A549 (cell line): Measurements from ENCODE around the gene TPRKB. TPM values are rescaled to one million over a fixed set of nuclear protein-coding genes. Genes with fewer than 3 reads are reported as not detected.
"Not testable (repeated sequence)": the region's sequence is repeated elsewhere in the genome, so short reads cannot be mapped to it uniquely, and the experiment has no call there.

Experiments used
- ATAC-seq, 2 experiments: fragments of 200-7000 bp in 1 of 2; fragments of >200 bp in 1 of 2; cut with Nextera tagmentation in 1 of 2; cut with Tn5 transposase in 1 of 2; 3 replicates each; pipeline versions ENCODE4 v1.8.0 to v1.9.1; 2018 to 2020; ENCODE audit warnings: mild to moderate bottlenecking in 1 of 2, moderate library complexity in 1 of 2
- CTCF ChIA-PET: fragments of 300-600 bp; sonication (Branson Sonifier 250); formaldehyde crosslinking; extraction: SDS; loops from one replicate; lab custom pipeline; 2021; ENCODE audit warnings: antibody characterized with exemption, inconsistent platforms; lab: Yijun Ruan, JAX
- POLR2A ChIA-PET: fragments of 350-600 bp; formaldehyde crosslinking; extraction: SDS; loops from one replicate; lab custom pipeline; 2021; ENCODE audit warnings: antibody characterized with exemption, inconsistent platforms; lab: Yijun Ruan, JAX
- DNase-seq, 2 experiments: peaks; one replicate each; pipeline versions ENCODE4 v3.0.0 to v3.0.0-alpha.2; 2011 to 2016; ENCODE audit warnings: low read depth in 1 of 2, low spot score in 1 of 2
- FAIRE-seq: peaks from 2 replicates; lab custom pipeline; 2011; peaks lifted over from hg19 to GRCh38; lab: Jason Lieb, UNC
- H3K27ac ChIP-seq, 2 experiments: fragments of >200 bp; sonication (Bioruptor Twin); formaldehyde crosslinking; 3 replicates each; pipeline ENCODE4 v1.5.1; 2016 to 2017
- H3K4me1 ChIP-seq: fragments of >200 bp; sonication (Bioruptor Twin); formaldehyde crosslinking; 3 replicates; pipeline ENCODE4 v1.6.1; 2016
- H3K4me2 ChIP-seq: fragments of >200 bp; sonication (Bioruptor Twin); formaldehyde crosslinking; 3 replicates; pipeline ENCODE4 v1.6.1; 2016
- H3K4me3 ChIP-seq: fragments of >200 bp; sonication (Bioruptor Twin); formaldehyde crosslinking; 3 replicates; pipeline ENCODE4 v1.5.1; 2016
- H3K9me3 ChIP-seq: fragments of >200 bp; sonication (Bioruptor Twin); formaldehyde crosslinking; 3 replicates; pipeline ENCODE4 v1.6.1; 2016
- EHMT2 ChIP-seq: fragments of 200-600 bp; sonication (generic); IDR thresholded peaks from 2 replicates; pipeline ENCODE4 v1.6.1; 2016; ENCODE audit warnings: antibody characterized with exemption, low read depth, mild to moderate bottlenecking, moderate library complexity
- ESRRA ChIP-seq: fragments of 150-350 bp; IDR thresholded peaks from 2 replicates; pipeline ENCODE4 v1.6.1; 2014; ENCODE audit warnings: mild to moderate bottlenecking, low read length, borderline replicate concordance
- FOSB ChIP-seq: fragments of 250-450 bp; sonication (Bioruptor Pico); IDR thresholded peaks from 2 replicates; pipeline ENCODE4 v1.5.0; 2020; ENCODE audit warnings: mild to moderate bottlenecking, moderate library complexity
- FOSL2 ChIP-seq, 2 experiments: fragments of 450-650 bp in 1 of 2; fragments of >200 bp in 1 of 2; sonication (Bioruptor Twin) in 1 of 2; formaldehyde crosslinking; IDR thresholded peaks; 2 replicates each; pipeline versions ENCODE4 v1.5.0 to v1.6.1; 2016 to 2020; ENCODE audit warnings: mild to moderate bottlenecking in 1 of 2, moderate library complexity in 1 of 2
- GATA3 ChIP-seq: IDR thresholded peaks from 2 replicates; pipeline ENCODE4 v1.6.1; 2012; ENCODE audit warnings: borderline replicate concordance
- HDAC2 ChIP-seq: fragments of 200-600 bp; sonication (generic); IDR thresholded peaks from 2 replicates; pipeline ENCODE4 v1.6.1; 2016
- HOXA7 ChIP-seq: fragments of 250-450 bp; sonication (Bioruptor Pico); IDR thresholded peaks from 2 replicates; pipeline ENCODE4 v1.5.0; 2020; ENCODE audit warnings: mild to moderate bottlenecking, moderate library complexity
- HOXB13 ChIP-seq: fragments of 250-450 bp; sonication (Bioruptor Pico); IDR thresholded peaks from 2 replicates; pipeline ENCODE4 v1.5.0; 2020; ENCODE audit warnings: low read depth, mild to moderate bottlenecking, moderate library complexity
- KDM5A ChIP-seq: fragments of 200-600 bp; sonication (generic); IDR thresholded peaks from 2 replicates; pipeline ENCODE4 v1.6.1; 2016; ENCODE audit warnings: antibody characterized with exemption, mild to moderate bottlenecking
- PHF8 ChIP-seq: fragments of 200-600 bp; sonication (generic); IDR thresholded peaks from 2 replicates; pipeline ENCODE4 v1.6.1; 2016; ENCODE audit warnings: low read depth, mild to moderate bottlenecking, antibody characterized with exemption, moderate library complexity, borderline replicate concordance
- RCOR1 ChIP-seq: fragments of 150-350 bp; IDR thresholded peaks from 2 replicates; pipeline ENCODE4 v1.6.1; 2014; ENCODE audit warnings: antibody characterized with exemption, low read length, low read depth
- RNF2 ChIP-seq: fragments of 200-600 bp; sonication (generic); IDR thresholded peaks from 2 replicates; pipeline ENCODE4 v1.6.1; 2016; ENCODE audit warnings: low read depth, mild to moderate bottlenecking, antibody characterized with exemption, moderate library complexity, borderline replicate concordance
- ZNF302 ChIP-seq: fragments of 250-450 bp; sonication (Bioruptor Pico); IDR thresholded peaks from 2 replicates; pipeline ENCODE4 v1.9.0; 2021; ENCODE audit warnings: inconsistent platforms, mild to moderate bottlenecking, moderate library complexity
- WGBS: methylation state at CpG from one replicate; pipeline ENCODE4 v1.1.6; 2017; ENCODE audit errors: missing lambda C conversion rate; 5-methylcytosine and 5-hydroxymethylcytosine counted together
- polyA plus RNA-seq, 4 experiments: library from polyadenylated mRNA; depleted of rRNA in 3 of 4; stranded (reverse); fragments of >200 nt; fragmentation: RNase III in 1 of 4; extraction: RNeasy Plus Mini Kit Qiagen cat#74134 plus additional on column Dnase treatment in 1 of 4; gene quantifications; 2 replicates in 3 of 4; 3 replicates in 1 of 4; pipeline ENCODE4 v1.2.3, GENCODE V29; 2011 to 2017
- TF ChIP-seq, protein P1 (sequence below): fragments of 150-350 bp; IDR thresholded peaks from 2 replicates; pipeline ENCODE4 v1.6.1; 2014; ENCODE audit warnings: low read depth, mild to moderate bottlenecking, low read length
- TF ChIP-seq, protein P2 (sequence below): fragments of >200 bp; sonication (Bioruptor Twin); formaldehyde crosslinking; IDR thresholded peaks from 3 replicates; pipeline ENCODE4 v1.5.1; 2016
- TF ChIP-seq, protein P3 (sequence below): IDR thresholded peaks from 2 replicates; pipeline ENCODE4 v1.6.1; 2012; ENCODE audit warnings: low read depth, borderline replicate concordance
- TF ChIP-seq, protein P4 (sequence below): fragments of 200-600 bp; sonication (generic); IDR thresholded peaks from 2 replicates; pipeline ENCODE4 v1.6.1; 2016; ENCODE audit warnings: antibody characterized with exemption, mild to moderate bottlenecking, moderate library complexity
- TF ChIP-seq, protein P5 (sequence below): IDR thresholded peaks from 2 replicates; pipeline ENCODE4 v1.6.1; 2012
- TF ChIP-seq, protein P6 (sequence below): fragments of 450-650 bp; IDR thresholded peaks from 2 replicates; pipeline ENCODE4 v1.6.1; 2014; ENCODE audit warnings: antibody characterized with exemption

The TPRKB gene
- polyA plus RNA-seq, 2 of the 4 experiments (the other 2 are of a cell fraction) = 115 to 144 TPM

DNA sequence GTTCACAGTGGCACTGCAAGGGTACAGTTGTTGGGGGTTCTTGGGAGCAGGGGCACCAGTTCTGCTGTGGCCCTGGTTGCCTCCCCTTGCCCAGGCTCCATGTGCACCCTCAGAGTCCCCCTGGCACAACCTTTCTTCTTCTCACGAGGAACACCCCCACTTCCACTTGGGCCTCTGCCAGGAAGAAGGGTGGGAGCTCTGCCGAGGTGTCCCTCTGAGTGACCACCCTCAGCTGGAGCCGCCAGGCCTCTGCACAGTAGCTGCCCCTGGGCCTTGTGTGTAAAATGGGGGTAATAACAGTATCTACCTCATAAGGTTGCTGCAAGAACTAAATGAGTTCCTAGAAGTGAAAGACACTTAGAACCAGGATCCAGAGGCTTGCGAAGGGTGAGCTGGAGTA is 8.4 kb downstream of the TPRKB start:
- CTCF ChIA-PET = interaction anchor here (0.6 kb wide), 1 partner anchor 25 kb away, joined by 4 read pairs; no protein-coding TSS in a partner anchor
- no peak for FAIRE-seq
- TF ChIP-seq ESRRA (no peak), FOSL2 (IDR thresholded peaks at IDR 0.05) (no peak), FOSL2 (CRISPR knock-in tag; IDR thresholded peaks at IDR 0.05) (no peak), KDM5A (no peak), PHF8 (no peak), RNF2 (no peak), HOXB13 (CRISPR knock-in tag) (no peak)

DNA sequence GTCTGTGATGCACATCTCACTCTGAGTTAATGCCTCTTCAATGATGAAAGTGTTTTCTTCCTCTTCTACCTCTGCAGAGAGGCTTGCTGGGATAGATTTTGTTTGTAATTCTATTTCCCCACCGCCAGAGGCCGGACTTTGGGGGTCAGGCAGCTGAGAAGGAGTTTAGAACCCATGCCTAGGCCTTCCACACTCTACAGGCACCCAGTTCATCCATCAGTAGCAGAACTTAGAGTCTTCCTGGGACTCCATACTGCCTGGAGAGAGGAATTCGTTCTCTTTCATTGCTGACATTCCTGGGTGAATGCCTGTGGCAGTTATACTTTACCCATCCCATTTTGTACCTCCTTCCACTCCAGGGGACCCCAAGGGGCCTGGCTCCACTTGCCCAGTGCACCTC is 9.1 kb downstream of the TPRKB start:
- 87% methylated on average over 3 of the region's 3 CpGs for WGBS
- Histone ChIP-seq H3K4me3 (no peak overlapping the region), H3K4me2 (no peak overlapping the region), H3K27ac (no peak overlapping the region), H3K4me1 (no peaks in the 10 kb centered on the region), H3K9me3 (no peaks in the 10 kb centered on the region)
- ChIA-PET POLR2A (no interaction called here), CTCF (no interaction called here)
- TF ChIP-seq HOXA7 (CRISPR knock-in tag) (no peak), HOXB13 (CRISPR knock-in tag) (no peak), GATA3 (no peak), HDAC2 (no peak)
- TF ChIP-seq, protein P1, sequence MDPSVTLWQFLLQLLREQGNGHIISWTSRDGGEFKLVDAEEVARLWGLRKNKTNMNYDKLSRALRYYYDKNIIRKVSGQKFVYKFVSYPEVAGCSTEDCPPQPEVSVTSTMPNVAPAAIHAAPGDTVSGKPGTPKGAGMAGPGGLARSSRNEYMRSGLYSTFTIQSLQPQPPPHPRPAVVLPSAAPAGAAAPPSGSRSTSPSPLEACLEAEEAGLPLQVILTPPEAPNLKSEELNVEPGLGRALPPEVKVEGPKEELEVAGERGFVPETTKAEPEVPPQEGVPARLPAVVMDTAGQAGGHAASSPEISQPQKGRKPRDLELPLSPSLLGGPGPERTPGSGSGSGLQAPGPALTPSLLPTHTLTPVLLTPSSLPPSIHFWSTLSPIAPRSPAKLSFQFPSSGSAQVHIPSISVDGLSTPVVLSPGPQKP = no peak
- TF ChIP-seq, protein P2, sequence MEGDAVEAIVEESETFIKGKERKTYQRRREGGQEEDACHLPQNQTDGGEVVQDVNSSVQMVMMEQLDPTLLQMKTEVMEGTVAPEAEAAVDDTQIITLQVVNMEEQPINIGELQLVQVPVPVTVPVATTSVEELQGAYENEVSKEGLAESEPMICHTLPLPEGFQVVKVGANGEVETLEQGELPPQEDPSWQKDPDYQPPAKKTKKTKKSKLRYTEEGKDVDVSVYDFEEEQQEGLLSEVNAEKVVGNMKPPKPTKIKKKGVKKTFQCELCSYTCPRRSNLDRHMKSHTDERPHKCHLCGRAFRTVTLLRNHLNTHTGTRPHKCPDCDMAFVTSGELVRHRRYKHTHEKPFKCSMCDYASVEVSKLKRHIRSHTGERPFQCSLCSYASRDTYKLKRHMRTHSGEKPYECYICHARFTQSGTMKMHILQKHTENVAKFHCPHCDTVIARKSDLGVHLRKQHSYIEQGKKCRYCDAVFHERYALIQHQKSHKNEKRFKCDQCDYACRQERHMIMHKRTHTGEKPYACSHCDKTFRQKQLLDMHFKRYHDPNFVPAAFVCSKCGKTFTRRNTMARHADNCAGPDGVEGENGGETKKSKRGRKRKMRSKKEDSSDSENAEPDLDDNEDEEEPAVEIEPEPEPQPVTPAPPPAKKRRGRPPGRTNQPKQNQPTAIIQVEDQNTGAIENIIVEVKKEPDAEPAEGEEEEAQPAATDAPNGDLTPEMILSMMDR = no peak
- ATAC-seq = peak in 1 of 2 experiments; percentile 44; a peak in 2 of 6 replicates
- no peak for DNase-seq
- FAIRE-seq = no peak

More for the DNA sequence above, 8.4 kb downstream of the TPRKB start:
- ATAC-seq (no peak; a peak in 1 of 6 replicates), DNase-seq (no peak)
- WGBS = 87% methylated on average over 4 of the region's 4 CpGs
- Histone ChIP-seq H3K4me2 (no peak overlapping the region), H3K27ac (no peak overlapping the region), H3K4me1 (no peaks in the 10 kb centered on the region), H3K4me3 (no peak overlapping the region), H3K9me3 (no peaks in the 10 kb centered on the region)
- POLR2A ChIA-PET = interaction anchor here (1.3 kb wide), 1 partner anchor 9 kb away, joined by 7 read pairs; the partner anchor contains the start of gene TPRKB

DNA sequence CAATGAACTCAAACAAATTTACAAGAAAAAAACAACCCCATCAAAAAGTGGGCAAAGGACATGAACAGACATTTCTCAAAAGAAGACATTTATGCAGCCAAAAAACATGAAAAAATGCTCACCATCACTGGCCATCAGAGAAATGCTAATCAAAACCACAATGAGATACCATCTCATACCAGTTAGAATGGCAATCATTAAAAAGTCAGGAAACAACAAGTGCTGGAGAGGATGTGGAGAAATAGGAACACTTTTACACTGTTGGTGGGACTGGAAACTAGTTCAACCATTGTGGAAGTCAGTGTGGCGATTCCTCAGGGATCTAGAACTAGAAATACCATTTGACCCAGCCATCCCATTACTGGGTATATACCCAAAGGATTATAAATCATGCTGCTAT is 10.5 kb downstream of the TPRKB start:
- DNase-seq, H3K27ac ChIP-seq, H3K4me2 ChIP-seq, POLR2A ChIA-PET, H3K9me3 ChIP-seq, FAIRE-seq, H3K4me1 ChIP-seq, CTCF ChIA-PET, ATAC-seq, H3K4me3 ChIP-seq: not testable (repeated sequence)
- whole genome bisulfite sequencing = 44% methylated on average over 1 of the region's 1 CpG

DNA sequence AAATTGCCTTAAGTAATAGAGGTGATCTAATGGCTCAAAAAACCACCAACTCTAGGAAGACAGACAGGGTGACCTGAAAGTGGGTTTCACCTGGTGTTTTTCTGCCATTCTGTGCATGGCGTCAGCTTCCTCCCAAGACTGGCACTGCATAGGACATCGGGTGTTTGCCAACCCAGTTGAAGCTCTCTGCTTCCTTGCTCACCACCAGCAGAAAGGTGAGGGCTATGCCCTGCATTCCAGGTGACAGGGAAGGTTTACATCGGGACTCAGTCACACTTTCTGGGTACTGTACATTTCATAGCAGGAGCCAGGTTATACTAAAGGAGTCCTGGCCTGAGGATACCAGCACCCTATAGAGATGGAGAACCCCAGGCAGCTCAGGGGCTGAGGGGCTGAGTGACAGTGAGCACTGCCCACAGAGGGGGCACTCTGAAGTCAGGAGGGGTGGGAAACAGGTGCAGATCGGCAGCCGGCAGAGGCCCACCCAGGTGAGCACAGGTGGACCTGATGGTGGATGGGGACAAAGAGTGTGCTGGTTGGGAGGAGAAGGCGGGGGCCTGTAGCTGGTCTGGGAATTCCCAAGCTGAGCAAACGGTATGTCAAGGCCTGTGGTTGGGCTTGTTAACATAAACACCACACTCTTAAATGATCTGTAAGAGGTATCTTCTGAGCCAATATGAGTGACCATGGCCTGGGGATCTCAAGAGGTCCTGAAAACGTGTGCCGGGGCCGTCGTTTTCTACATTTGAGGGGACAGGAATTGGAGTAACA is 18.1 kb downstream of the TPRKB start:
- ATAC-seq = peak in 1 of 2 experiments; percentile 34; a peak in 3 of 6 replicates
- WGBS = 51% methylated on average over 11 of the region's 11 CpGs
- H3K4me2 ChIP-seq = no peak overlapping the region
- H3K4me1 ChIP-seq = no peaks in the 10 kb centered on the region
- H3K9me3 ChIP-seq = peaks cover 15% of the 10 kb centered on the region
- H3K4me3 ChIP-seq = no peak overlapping the region
- FAIRE-seq = no peak
- POLR2A ChIA-PET = interaction anchor here (1.3 kb wide), 1 partner anchor 18 kb away, joined by 3 read pairs; the partner anchor contains the start of gene TPRKB
- CTCF ChIA-PET = interaction anchor here (1.5 kb wide), 1 partner anchor 88 kb away, joined by 3 read pairs; no protein-coding TSS in a partner anchor
- no peak overlapping the region for H3K27ac ChIP-seq
- no peak for DNase-seq
- TF ChIP-seq, protein P3, sequence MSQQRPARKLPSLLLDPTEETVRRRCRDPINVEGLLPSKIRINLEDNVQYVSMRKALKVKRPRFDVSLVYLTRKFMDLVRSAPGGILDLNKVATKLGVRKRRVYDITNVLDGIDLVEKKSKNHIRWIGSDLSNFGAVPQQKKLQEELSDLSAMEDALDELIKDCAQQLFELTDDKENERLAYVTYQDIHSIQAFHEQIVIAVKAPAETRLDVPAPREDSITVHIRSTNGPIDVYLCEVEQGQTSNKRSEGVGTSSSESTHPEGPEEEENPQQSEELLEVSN = no peak
- TF ChIP-seq, protein P4, sequence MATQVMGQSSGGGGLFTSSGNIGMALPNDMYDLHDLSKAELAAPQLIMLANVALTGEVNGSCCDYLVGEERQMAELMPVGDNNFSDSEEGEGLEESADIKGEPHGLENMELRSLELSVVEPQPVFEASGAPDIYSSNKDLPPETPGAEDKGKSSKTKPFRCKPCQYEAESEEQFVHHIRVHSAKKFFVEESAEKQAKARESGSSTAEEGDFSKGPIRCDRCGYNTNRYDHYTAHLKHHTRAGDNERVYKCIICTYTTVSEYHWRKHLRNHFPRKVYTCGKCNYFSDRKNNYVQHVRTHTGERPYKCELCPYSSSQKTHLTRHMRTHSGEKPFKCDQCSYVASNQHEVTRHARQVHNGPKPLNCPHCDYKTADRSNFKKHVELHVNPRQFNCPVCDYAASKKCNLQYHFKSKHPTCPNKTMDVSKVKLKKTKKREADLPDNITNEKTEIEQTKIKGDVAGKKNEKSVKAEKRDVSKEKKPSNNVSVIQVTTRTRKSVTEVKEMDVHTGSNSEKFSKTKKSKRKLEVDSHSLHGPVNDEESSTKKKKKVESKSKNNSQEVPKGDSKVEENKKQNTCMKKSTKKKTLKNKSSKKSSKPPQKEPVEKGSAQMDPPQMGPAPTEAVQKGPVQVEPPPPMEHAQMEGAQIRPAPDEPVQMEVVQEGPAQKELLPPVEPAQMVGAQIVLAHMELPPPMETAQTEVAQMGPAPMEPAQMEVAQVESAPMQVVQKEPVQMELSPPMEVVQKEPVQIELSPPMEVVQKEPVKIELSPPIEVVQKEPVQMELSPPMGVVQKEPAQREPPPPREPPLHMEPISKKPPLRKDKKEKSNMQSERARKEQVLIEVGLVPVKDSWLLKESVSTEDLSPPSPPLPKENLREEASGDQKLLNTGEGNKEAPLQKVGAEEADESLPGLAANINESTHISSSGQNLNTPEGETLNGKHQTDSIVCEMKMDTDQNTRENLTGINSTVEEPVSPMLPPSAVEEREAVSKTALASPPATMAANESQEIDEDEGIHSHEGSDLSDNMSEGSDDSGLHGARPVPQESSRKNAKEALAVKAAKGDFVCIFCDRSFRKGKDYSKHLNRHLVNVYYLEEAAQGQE = no peak
- TF ChIP-seq EHMT2 (no peak), ZNF302 (CRISPR knock-in tag) (no peak), FOSB (no peak), RCOR1 (no peak)
- TF ChIP-seq, protein P5, sequence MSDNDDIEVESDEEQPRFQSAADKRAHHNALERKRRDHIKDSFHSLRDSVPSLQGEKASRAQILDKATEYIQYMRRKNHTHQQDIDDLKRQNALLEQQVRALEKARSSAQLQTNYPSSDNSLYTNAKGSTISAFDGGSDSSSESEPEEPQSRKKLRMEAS = no peak
- TF ChIP-seq, protein P6, sequence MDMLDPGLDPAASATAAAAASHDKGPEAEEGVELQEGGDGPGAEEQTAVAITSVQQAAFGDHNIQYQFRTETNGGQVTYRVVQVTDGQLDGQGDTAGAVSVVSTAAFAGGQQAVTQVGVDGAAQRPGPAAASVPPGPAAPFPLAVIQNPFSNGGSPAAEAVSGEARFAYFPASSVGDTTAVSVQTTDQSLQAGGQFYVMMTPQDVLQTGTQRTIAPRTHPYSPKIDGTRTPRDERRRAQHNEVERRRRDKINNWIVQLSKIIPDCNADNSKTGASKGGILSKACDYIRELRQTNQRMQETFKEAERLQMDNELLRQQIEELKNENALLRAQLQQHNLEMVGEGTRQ = no peak
